ENCODE measurements around the gene ATP2B3.
A peak's percentile ranks its signal among the peaks of the same experiment; 100 is the strongest.
"Not testable (repeated sequence)": the region's sequence is repeated elsewhere in the genome, so short reads cannot be mapped to it uniquely, and the experiment has no call there.

The ATP2B3 gene

GRCh38 chrX:153593811-153594500, 76.5 kb downstream of the ATP2B3 start:
- DNase-seq (ENCODE audit: low read depth in 2 of 2) = no peak

DNA sequence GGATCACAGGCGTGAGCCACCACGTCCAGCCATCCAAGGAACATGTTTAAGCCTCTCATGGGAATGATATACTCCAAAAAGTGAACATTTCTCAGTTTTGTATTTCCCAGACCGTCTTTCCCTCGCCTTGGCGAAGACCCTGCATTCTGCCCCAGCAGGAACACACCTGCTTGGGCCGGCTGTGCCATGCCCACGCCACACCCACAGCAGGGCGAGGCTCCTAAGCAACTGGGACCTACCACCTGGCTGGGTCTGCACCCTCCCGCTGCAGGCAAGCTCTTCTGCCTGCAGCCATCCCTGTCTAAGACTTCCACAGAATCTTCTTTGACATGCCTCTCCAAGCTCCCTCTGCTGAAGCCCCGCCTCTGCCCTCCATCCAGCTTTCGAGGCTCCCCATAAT, 77.9 kb downstream of the ATP2B3 start:
- no peak for DNase-seq (ENCODE audit: low read depth in 2 of 2)

GRCh38 chrX:153595859-153596857, 78.7 kb downstream of the ATP2B3 start:
- DNase-seq (ENCODE audit: low read depth in 2 of 2) = no peak

- no peak for DNase-seq (ENCODE audit: low read depth in 2 of 2)
Observed at GRCh38 chrX:153596981-153597750, 79.7 kb downstream of the ATP2B3 start.

- no peak for DNase-seq (ENCODE audit: low read depth in 2 of 2)
Observed at GRCh38 chrX:153598541-153599191, 81.2 kb downstream of the ATP2B3 start, which contains the start of gene CCNQ. CCNQ (minus strand) TSS chrX:153599139; CDS start chrX:153599073, 66 bp downstream.

GRCh38 chrX:153599192-153600031, 82.0 kb downstream of the ATP2B3 start:
- DNase-seq (ENCODE audit: low read depth in 2 of 2) = peak; percentile 71 to 74

- peak in 1 of 2 experiments; percentile 10 for DNase-seq (ENCODE audit: low read depth in 2 of 2)
Observed at GRCh38 chrX:153600032-153600373, 82.6 kb downstream of the ATP2B3 start.

- no peak for DNase-seq (ENCODE audit: low read depth in 2 of 2)
Observed at GRCh38 chrX:153600921-153601320, 83.5 kb downstream of the ATP2B3 start.

- no peak for DNase-seq (ENCODE audit: low read depth in 2 of 2)
Observed at GRCh38 chrX:153601511-153602110, 84.2 kb downstream of the ATP2B3 start.

- no peak for DNase-seq (ENCODE audit: low read depth in 2 of 2)
Observed at GRCh38 chrX:153602601-153603000, 85.2 kb downstream of the ATP2B3 start.

DNA sequence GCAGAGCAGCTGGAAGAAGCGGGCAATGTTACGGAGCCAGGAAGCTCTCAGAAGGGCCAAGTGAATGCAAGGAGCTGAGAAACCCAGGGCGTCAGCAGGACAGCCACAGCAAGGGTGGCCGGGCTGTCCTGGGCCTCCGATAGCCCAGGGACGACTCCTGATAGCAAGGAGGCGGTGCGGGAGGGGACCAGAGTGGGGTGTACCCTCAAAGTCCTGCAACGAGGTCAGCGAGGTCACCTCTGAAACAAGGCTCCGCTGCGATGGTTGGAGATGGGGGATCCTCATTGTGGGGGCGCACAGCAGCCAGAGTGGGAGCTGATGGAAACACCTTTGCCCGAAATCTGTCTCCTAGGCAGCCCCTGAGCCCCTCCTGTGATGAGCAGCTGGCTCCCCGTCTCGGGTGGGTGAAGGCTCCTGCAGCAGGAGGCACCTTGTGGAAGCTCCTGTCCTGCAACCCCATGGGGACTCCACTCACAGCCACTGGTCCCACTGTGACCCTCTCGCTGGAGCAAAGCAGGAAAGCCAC, 85.8 kb downstream of the ATP2B3 start:
- DNase-seq (ENCODE audit: low read depth in 2 of 2) = no peak

- DNase-seq (ENCODE audit: low read depth in 2 of 2) = not testable (repeated sequence)
Observed at GRCh38 chrX:153604666-153605380, 87.4 kb downstream of the ATP2B3 start.

DNA sequence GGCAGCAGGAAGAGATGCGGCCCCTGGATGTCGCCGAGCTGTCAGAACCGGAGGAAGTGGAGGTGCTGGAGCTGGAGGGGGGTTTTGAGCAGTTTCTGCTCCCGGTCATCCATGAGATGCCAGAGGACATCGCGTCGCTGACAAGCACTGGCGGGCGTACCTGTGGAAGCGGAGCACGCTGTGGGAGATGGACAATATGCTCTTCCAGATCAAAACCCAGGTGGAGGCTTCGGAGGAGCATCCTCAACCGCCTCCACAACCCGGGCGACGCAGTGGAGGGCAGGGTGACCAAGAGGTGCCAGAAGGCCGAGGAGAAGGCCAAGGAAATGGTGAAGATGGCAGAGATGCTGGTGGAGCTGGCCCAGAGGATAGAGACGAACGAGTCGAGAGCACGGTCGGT, 89.1 kb downstream of the ATP2B3 start:
- DNase-seq (ENCODE audit: low read depth in 2 of 2) = no peak

DNA sequence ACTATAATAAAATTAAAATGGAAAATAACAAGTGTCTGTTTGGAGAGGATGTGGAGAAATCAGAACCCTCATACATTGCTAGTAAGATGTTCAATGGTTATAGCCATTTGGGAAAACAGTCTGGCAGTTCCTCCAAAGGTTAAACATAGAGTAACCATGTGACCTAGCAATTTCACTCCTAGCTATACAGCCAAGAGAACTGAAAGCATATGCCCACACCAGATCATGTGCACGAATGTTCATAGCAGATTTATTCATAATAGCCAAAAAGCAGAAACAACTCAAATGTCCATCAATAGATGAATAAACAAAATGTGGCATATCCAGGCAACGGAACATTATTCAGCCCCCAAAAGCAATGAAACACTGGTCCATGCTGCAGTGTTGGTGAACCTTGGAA, 90.9 kb downstream of the ATP2B3 start:
- DNase-seq (ENCODE audit: low read depth in 2 of 2) = no peak

- DNase-seq (ENCODE audit: low read depth in 2 of 2) = no peak
Observed at GRCh38 chrX:153608806-153609205, 91.4 kb downstream of the ATP2B3 start.

- peak; percentile 52 to 71 for DNase-seq (ENCODE audit: low read depth in 2 of 2)
Observed at GRCh38 chrX:153609917-153610835, 92.7 kb downstream of the ATP2B3 start.

- DNase-seq (ENCODE audit: low read depth in 2 of 2) = no peak
Observed at GRCh38 chrX:153610836-153611213, 93.4 kb downstream of the ATP2B3 start.

Data from stimulated activated CD4-positive, alpha-beta T cell treated with anti-CD3 and anti-CD28 coated beads, Interleukin-12 subunit alpha, Interleukin-12 subunit beta, amount 100 ng/mL, for 24 hours (primary cell).